MM.1S (cell line): ENCODE data around the gene MCTP2.

Source experiments
- EZH2 ChIP-seq: fragments of 300-600 bp; sonication (generic); optimal IDR thresholded peaks from 2 replicates; pipeline ENCODE3; 2017; ENCODE audit warnings: low read depth, mild to moderate bottlenecking, antibody characterized with exemption, low read length, mixed read lengths
- EZH2phosphoT487 ChIP-seq: fragments of 300-600 bp; sonication (generic); IDR thresholded peaks from 2 replicates; pipeline ENCODE4 v1.6.1; 2018; ENCODE audit warnings: antibody characterized with exemption, low read length
- TF ChIP-seq, protein P1 (sequence below): fragments of 300-600 bp; sonication (generic); IDR thresholded peaks from 2 replicates; pipeline ENCODE4 v1.5.1; 2016; ENCODE audit warnings: antibody characterized with exemption, low read length, mixed read lengths

DNA sequence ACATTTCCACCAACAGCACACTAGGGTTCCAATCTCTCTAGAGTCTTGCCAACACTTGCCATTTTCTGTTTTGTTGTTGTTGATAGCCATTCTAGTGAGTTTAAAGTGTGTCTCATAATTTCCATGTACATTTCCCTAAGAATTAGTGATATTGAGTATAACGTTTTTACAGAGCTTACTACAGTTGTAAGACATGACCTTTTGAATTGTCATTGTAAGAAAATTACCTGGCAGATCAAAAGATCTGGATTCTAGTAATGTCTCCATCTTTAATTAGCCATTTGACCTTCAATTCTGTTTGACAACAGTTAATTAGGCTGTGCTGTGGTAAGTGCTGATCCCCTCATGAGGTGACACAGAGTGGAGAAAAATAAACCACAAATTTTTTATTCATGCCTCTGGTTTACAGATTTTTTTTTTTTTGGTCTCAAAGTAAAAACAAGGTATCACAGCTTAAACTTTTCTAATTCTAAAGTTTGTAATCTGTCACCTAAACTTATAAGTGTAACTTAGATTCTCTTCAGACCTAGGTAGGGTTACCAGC, 20.9 kb downstream of the MCTP2 start:
- TF ChIP-seq, protein P1, sequence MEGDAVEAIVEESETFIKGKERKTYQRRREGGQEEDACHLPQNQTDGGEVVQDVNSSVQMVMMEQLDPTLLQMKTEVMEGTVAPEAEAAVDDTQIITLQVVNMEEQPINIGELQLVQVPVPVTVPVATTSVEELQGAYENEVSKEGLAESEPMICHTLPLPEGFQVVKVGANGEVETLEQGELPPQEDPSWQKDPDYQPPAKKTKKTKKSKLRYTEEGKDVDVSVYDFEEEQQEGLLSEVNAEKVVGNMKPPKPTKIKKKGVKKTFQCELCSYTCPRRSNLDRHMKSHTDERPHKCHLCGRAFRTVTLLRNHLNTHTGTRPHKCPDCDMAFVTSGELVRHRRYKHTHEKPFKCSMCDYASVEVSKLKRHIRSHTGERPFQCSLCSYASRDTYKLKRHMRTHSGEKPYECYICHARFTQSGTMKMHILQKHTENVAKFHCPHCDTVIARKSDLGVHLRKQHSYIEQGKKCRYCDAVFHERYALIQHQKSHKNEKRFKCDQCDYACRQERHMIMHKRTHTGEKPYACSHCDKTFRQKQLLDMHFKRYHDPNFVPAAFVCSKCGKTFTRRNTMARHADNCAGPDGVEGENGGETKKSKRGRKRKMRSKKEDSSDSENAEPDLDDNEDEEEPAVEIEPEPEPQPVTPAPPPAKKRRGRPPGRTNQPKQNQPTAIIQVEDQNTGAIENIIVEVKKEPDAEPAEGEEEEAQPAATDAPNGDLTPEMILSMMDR: no peak
- TF ChIP-seq EZH2 (no peak), EZH2phosphoT487 (no peak)
